ENCODE measurements around the gene CDK3.

DNA sequence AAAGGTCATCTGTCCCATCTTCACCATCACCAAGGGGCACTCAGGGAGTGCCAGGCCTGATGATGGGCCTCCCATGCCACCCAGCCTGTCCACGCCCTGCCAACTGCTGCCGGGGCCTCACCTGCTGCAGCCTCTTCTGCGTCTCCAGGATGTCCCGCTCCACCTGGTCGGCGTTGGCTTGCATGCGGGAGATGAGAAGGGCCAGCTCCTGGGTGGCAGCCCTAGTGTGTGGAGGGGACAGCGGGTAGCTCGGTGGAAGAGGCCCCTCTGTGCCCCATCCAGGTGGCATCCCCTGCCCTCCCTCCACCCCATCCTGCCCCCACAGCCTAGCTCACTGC is 23.2 kb downstream of the CDK3 start:
- TF ChIP-seq, protein P1, sequence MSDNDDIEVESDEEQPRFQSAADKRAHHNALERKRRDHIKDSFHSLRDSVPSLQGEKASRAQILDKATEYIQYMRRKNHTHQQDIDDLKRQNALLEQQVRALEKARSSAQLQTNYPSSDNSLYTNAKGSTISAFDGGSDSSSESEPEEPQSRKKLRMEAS (IDR thresholded peaks at IDR 0.05) = no peak
- TF ChIP-seq CTCF (IDR thresholded peaks at IDR 0.05; ENCODE audit: low read depth, low read length, missing input control) (no peak), FOXA1 (IDR thresholded peaks at IDR 0.05) (no peak), YY1 (IDR thresholded peaks at IDR 0.05) (no peak)
